CD14-positive monocyte (primary cell): ENCODE measurements around the gene ECE2. TPM values are rescaled to one million over a fixed set of nuclear protein-coding genes. Genes with fewer than 3 reads are reported as not detected.

Experiments used
- DNase-seq, 3 donors: peaks; one replicate each; pipeline ENCODE4 v3.0.0-alpha.2; 2011 to 2022
- H2AFZ ChIP-seq: 2 replicates; pipeline ENCODE4 v1.6.0; 2012; ENCODE audit warnings: mild to moderate bottlenecking, low read depth, low read length, inconsistent platforms; ENCODE audit not compliant: insufficient read depth, poor library complexity, severe bottlenecking
- H3K27ac ChIP-seq, 2 donors: 1 replicate in 1 of 2; 2 replicates in 1 of 2; pipeline ENCODE4 v1.5.1; 2012 to 2013; ENCODE audit warnings: low read length in 2 of 2, control low read depth in 1 of 2, inconsistent platforms in 1 of 2, low read depth in 1 of 2, mild to moderate bottlenecking in 1 of 2
- H3K27me3 ChIP-seq, 2 donors: one replicate each; pipeline versions ENCODE4 v1.6.0 to v1.6.1; 2011 to 2013; ENCODE audit warnings: low read length in 2 of 2; ENCODE audit not compliant: control insufficient read depth in 2 of 2, insufficient read depth in 2 of 2
- H3K36me3 ChIP-seq, 2 donors: replicated peaks in 1 of 2; 1 replicate in 1 of 2; 2 replicates in 1 of 2; pipeline versions ENCODE4 v1.5.1 to v1.6.1; 2012 to 2013; ENCODE audit warnings: low read length in 2 of 2, control low read depth in 1 of 2, inconsistent platforms in 1 of 2, mild to moderate bottlenecking in 1 of 2; ENCODE audit not compliant: insufficient read depth in 2 of 2, control insufficient read depth in 1 of 2
- H3K4me1 ChIP-seq, 2 donors: 1 replicate in 1 of 2; 2 replicates in 1 of 2; pipeline versions ENCODE4 v1.5.1 to v1.6.1; 2012 to 2013; ENCODE audit warnings: low read length in 2 of 2, control low read depth in 1 of 2, inconsistent platforms in 1 of 2, mild to moderate bottlenecking in 1 of 2, moderate library complexity in 1 of 2; ENCODE audit not compliant: insufficient read depth in 2 of 2, control insufficient read depth in 1 of 2
- H3K4me2 ChIP-seq: replicated peaks from 2 replicates; pipeline ENCODE3; 2012; ENCODE audit warnings: low read length, moderate library complexity, mild to moderate bottlenecking; ENCODE audit not compliant: poor library complexity, severe bottlenecking; ENCODE audit errors: extremely low read depth
- H3K4me3 ChIP-seq, 3 experiments: fragments of 200-600 bp in 1 of 3; sonication (generic) in 1 of 3; replicated peaks in 1 of 3; 1 replicate in 2 of 3; 2 replicates in 1 of 3; pipeline ENCODE4 v1.5.1; 2011 to 2013; ENCODE audit warnings: low read length in 3 of 3, mild to moderate bottlenecking in 3 of 3, control low read depth in 2 of 3, low read depth in 2 of 3, inconsistent platforms in 1 of 3, moderate library complexity in 1 of 3
- H3K79me2 ChIP-seq: 2 replicates; pipeline ENCODE4 v1.6.0; 2012; ENCODE audit warnings: mild to moderate bottlenecking, control low read depth, inconsistent platforms, low read length, moderate library complexity; ENCODE audit not compliant: insufficient read depth
- H3K9ac ChIP-seq: 2 replicates; pipeline ENCODE4 v1.6.0; 2017; ENCODE audit warnings: low read length, mild to moderate bottlenecking; ENCODE audit not compliant: insufficient read depth, poor library complexity, severe bottlenecking
- H3K9me3 ChIP-seq, 2 donors: replicated peaks in 1 of 2; 1 replicate in 1 of 2; 2 replicates in 1 of 2; pipeline versions ENCODE4 v1.5.1 to v1.6.1; 2012 to 2013; ENCODE audit warnings: low read length in 2 of 2, control low read depth in 1 of 2; ENCODE audit not compliant: control insufficient read depth in 1 of 2, insufficient read depth in 1 of 2
- H4K20me1 ChIP-seq: 2 replicates; pipeline ENCODE4 v1.6.0; 2012; ENCODE audit warnings: mild to moderate bottlenecking, low read length, control low read depth, moderate library complexity; ENCODE audit not compliant: insufficient read depth
- H3K27ac Mint-ChIP-seq, 7 donors: one replicate each; pipeline ENCODE4 v1.8.0; 2020; ENCODE audit warnings: mild to moderate bottlenecking in 7 of 7, mixed read lengths in 7 of 7, moderate library complexity in 6 of 7, inconsistent platforms in 2 of 7
- H3K27me3 Mint-ChIP-seq, 3 donors: one replicate each; pipeline ENCODE4 v1.8.0; 2021 to 2022; ENCODE audit warnings: low read depth in 3 of 3, mild to moderate bottlenecking in 3 of 3, mixed read lengths in 3 of 3, moderate library complexity in 3 of 3, inconsistent platforms in 1 of 3
- H3K36me3 Mint-ChIP-seq, 2 donors: one replicate each; pipeline ENCODE4 v1.8.0; 2020; ENCODE audit warnings: mixed read lengths in 2 of 2, inconsistent platforms in 1 of 2, mild to moderate bottlenecking in 1 of 2
- H3K4me1 Mint-ChIP-seq: one replicate; pipeline ENCODE4 v1.8.0; 2020; ENCODE audit warnings: mild to moderate bottlenecking, mixed read lengths
- H3K4me3 Mint-ChIP-seq, 2 donors: one replicate each; pipeline ENCODE4 v1.8.0; 2020; ENCODE audit warnings: mild to moderate bottlenecking in 2 of 2, mixed read lengths in 2 of 2, moderate library complexity in 1 of 2
- H3K9me3 Mint-ChIP-seq, 7 donors: one replicate each; pipeline ENCODE4 v1.8.0; 2020 to 2022; ENCODE audit warnings: mixed read lengths in 7 of 7, mild to moderate bottlenecking in 6 of 7, moderate library complexity in 6 of 7, inconsistent platforms in 2 of 7
- WGBS: methylation state at CpG from one replicate; pipeline ENCODE4 v1.1.5; 2013; ENCODE audit warnings: missing lambda C conversion rate; ENCODE audit not compliant: insufficient coverage; 5-methylcytosine and 5-hydroxymethylcytosine counted together
- intact Hi-C, 2 donors: fragments of 100-400 bp; cut with micrococcal nuclease; formaldehyde crosslinking; loops; one replicate each; pipeline versions ENCODE4 v1.15.0 to v1.15.1; 2023
- polyA plus RNA-seq, 3 donors: library from polyadenylated mRNA; depleted of rRNA in 1 of 3; unstranded in 2 of 3; stranded (reverse) in 1 of 3; fragments of 300-500 nt in 2 of 3; fragments of >200 nt in 1 of 3; fragmentation: Illumina TruSeq in 2 of 3; gene quantifications; 1 replicate in 2 of 3; 2 replicates in 1 of 3; pipeline ENCODE4 v1.2.3, GENCODE V29; 2012 to 2021
- TF ChIP-seq, protein P1 (sequence below): fragments of 200-600 bp; IDR thresholded peaks from one replicate; pipeline ENCODE4 v1.8.0; 2022; ENCODE audit warnings: antibody characterized with exemption, mild to moderate bottlenecking

ECE2 gene
- polyA plus RNA-seq, 3 donors, result not detected

DNA sequence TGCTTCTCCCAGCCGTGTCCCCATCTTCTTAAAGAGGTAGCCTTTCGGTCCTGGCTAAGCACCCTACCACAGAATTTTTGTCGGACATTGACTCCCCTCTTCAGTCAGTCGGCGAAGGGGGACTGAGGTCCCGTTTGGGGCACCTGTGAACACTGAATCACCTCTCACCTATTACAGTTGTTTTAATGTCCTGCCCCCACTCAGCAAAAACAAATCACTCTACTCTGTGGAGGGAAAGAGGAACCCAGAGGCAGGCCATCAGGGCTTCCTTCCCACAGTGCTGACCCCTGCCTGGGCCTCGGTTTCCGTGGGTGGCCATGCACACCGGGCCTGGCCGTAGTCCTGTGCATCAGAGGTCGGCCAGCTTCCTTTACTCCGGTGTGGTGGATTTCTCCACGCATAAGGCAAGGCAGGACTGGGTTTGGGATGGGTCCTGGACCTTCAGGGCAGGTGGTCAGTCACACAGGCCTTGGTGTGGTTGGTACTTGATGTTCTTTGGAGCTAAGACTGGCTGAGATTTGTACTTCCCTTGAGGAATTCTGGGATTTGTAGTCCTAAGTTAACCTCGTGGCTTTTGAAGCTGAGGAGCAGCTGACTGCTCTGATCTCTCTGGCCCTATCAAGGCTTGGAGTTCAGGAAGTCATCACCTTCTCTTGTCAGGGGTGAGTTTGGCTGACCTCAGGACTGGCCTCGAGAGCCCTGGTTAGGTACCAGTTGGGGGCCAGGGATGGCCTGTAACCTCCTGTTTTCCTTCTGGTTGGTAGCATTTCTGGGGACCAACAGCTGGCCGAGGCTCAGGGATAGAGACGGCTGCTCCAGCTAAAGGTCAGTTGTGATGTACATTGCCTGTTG, 61.0 kb downstream of the ECE2 start:
- Histone ChIP-seq H3K4me2 (peak overlapping the region; percentile 85), H2AFZ (peak overlapping the region; percentile 78), H3K36me3 (peaks cover 40 to 44% of the 10 kb centered on the region in 2 donors), H3K4me3 (peak overlapping the region; percentile 75 to 84 (median 78)), H3K27me3 (peaks cover 0 to 4% of the 10 kb centered on the region in 2 donors), H3K4me1 (peaks cover 36 to 44% of the 10 kb centered on the region in 2 donors), H3K9me3 (no peaks in the 10 kb centered on the region), H3K79me2 (peaks cover 22% of the 10 kb centered on the region), H3K9ac (peak overlapping the region; percentile 84), H3K27ac (peak overlapping the region; percentile 78 to 87), H4K20me1 (peaks cover 54% of the 10 kb centered on the region)
- WGBS, result 21% methylated on average over 14 of the region's 17 CpGs
- Mint-ChIP-seq H3K4me1 (peaks cover 51% of the 10 kb centered on the region), H3K27me3 (peaks cover 1 to 14% (median 10%) of the 10 kb centered on the region in 3 donors), H3K36me3 (peaks cover 58 to 65% of the 10 kb centered on the region in 2 donors), H3K27ac (peak overlapping the region; percentile 91 to 97 (median 97)), H3K4me3 (peak overlapping the region; percentile 90 to 97), H3K9me3 (no peaks in the 10 kb centered on the region)
- intact Hi-C loops, result no loop called here
- DNase-seq, result peak in 2 of 3 donors; percentile 44 to 58
- TF ChIP-seq, protein P1, sequence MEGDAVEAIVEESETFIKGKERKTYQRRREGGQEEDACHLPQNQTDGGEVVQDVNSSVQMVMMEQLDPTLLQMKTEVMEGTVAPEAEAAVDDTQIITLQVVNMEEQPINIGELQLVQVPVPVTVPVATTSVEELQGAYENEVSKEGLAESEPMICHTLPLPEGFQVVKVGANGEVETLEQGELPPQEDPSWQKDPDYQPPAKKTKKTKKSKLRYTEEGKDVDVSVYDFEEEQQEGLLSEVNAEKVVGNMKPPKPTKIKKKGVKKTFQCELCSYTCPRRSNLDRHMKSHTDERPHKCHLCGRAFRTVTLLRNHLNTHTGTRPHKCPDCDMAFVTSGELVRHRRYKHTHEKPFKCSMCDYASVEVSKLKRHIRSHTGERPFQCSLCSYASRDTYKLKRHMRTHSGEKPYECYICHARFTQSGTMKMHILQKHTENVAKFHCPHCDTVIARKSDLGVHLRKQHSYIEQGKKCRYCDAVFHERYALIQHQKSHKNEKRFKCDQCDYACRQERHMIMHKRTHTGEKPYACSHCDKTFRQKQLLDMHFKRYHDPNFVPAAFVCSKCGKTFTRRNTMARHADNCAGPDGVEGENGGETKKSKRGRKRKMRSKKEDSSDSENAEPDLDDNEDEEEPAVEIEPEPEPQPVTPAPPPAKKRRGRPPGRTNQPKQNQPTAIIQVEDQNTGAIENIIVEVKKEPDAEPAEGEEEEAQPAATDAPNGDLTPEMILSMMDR, result no peak

DNA sequence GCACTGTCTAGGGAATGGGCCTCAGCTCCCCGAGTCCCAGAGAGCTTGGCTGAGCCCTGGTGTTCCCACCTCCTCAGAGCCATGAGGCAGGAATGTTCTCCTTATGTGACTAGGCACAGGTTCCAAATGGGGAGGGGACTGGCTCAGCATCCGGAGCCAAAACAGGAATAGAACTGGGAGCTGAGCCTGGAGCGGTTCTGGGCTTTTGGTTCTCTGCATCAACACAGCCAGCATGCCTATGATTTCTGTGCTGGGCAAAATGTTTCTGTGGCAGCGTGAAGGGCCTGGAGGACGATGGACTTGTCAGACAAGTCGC, 61.5 kb downstream of the ECE2 start, which contains the start of gene FAM131A:
TSS of gene FAM131A (plus strand) at position 202 of the 316 bp plus-strand sequence. CDS start at position 233, 31 bp downstream.
- TF ChIP-seq, protein P1, result no peak
- H3K27me3 ChIP-seq, result peaks cover 0 to 4% of the 10 kb centered on the region in 2 donors
- Mint-ChIP-seq H3K27me3 (peaks cover 1 to 14% (median 10%) of the 10 kb centered on the region in 3 donors), H3K4me3 (peak within 1 kb of the TSS; percentile 90 to 97), H3K9me3 (no peaks in the 10 kb centered on the region), H3K36me3 (peaks cover 58 to 62% of the 10 kb centered on the region in 2 donors), H3K4me1 (peaks cover 51% of the 10 kb centered on the region), H3K27ac (peak within 1 kb of the TSS; percentile 91 to 97 (median 97))
- H2AFZ ChIP-seq, result peak within 1 kb of the TSS; percentile 78
- peaks cover 36 to 44% of the 10 kb centered on the region in 2 donors for H3K4me1 ChIP-seq
- peak within 1 kb of the TSS; percentile 84 for H3K9ac ChIP-seq
- WGBS, result 98% methylated on average over 6 of the region's 6 CpGs
- peaks cover 38 to 43% of the 10 kb centered on the region in 2 donors for H3K36me3 ChIP-seq
- H3K27ac ChIP-seq, result peak within 1 kb of the TSS; percentile 78 to 87
- H4K20me1 ChIP-seq, result peaks cover 51% of the 10 kb centered on the region
- intact Hi-C loops, result no loop called here
- peak within 1 kb of the TSS; percentile 85 for H3K4me2 ChIP-seq
- peaks cover 22% of the 10 kb centered on the region for H3K79me2 ChIP-seq
- no peaks in the 10 kb centered on the region for H3K9me3 ChIP-seq
- DNase-seq, result no peak
- H3K4me3 ChIP-seq, result peak within 1 kb of the TSS; percentile 75 to 84 (median 78)
